K562 (cell line): Measurements from ENCODE around the gene SIX6. TPM values are rescaled to one million over a fixed set of nuclear protein-coding genes. Genes with fewer than 3 reads are reported as not detected.

Experiments
- ETV6 ChIP-seq, 3 experiments: fragments of 150-350 bp in 1 of 3; sonication (generic) in 1 of 3; formaldehyde crosslinking in 1 of 3; IDR thresholded peaks; 2 replicates each; pipeline versions ENCODE4 v1.6.1 to v1.8.0; 2014 to 2022; ENCODE audit warnings: borderline replicate concordance in 2 of 3, low read depth in 2 of 3, antibody characterized with exemption in 1 of 3, low read length in 1 of 3, mild to moderate bottlenecking in 1 of 3, missing genetic modification reagents in 1 of 3
- EWSR1 ChIP-seq: fragments of 450-650 bp; IDR thresholded peaks from 2 replicates; pipeline ENCODE4 v1.6.1; 2018; ENCODE audit warnings: borderline replicate concordance, mild to moderate bottlenecking, low read depth, moderate library complexity; ENCODE audit not compliant: partially characterized antibody
- FOXM1 ChIP-seq, 2 experiments: fragments of 450-650 bp in 1 of 2; sonication (generic) in 1 of 2; formaldehyde crosslinking in 1 of 2; IDR thresholded peaks; 2 replicates each; pipeline versions ENCODE4 v1.6.1 to v1.9.0; 2017 to 2022; ENCODE audit warnings: low read depth in 2 of 2, mild to moderate bottlenecking in 2 of 2, missing genetic modification reagents in 1 of 2, moderate library complexity in 1 of 2
- JUND ChIP-seq, 2 experiments: IDR thresholded peaks; 2 replicates in 1 of 2; 3 replicates in 1 of 2; pipeline ENCODE4 v1.6.1; 2011; ENCODE audit warnings: borderline replicate concordance in 2 of 2, low read depth in 2 of 2, low read length in 2 of 2, improper control_type of control experiment in 1 of 2, missing biosample characterization in 1 of 2, missing genetic modification characterization in 1 of 2, missing genetic modification reagents in 1 of 2
- MLX ChIP-seq, 2 experiments: fragments of 450-650 bp in 1 of 2; sonication (generic) in 1 of 2; formaldehyde crosslinking; conservative IDR thresholded peaks; 2 replicates each; pipeline versions ENCODE4 v1.4.0 to v1.8.1; 2020 to 2022; ENCODE audit warnings: mild to moderate bottlenecking in 1 of 2, missing genetic modification reagents in 1 of 2
- MYBL2 ChIP-seq, 2 experiments: fragments of 450-650 bp in 1 of 2; sonication (generic) in 1 of 2; formaldehyde crosslinking in 1 of 2; IDR thresholded peaks; 2 replicates each; pipeline versions ENCODE4 v1.6.1 to v1.8.1; 2017 to 2022; ENCODE audit warnings: borderline replicate concordance in 1 of 2, inconsistent platforms in 1 of 2, low read depth in 1 of 2, mild to moderate bottlenecking in 1 of 2, missing genetic modification reagents in 1 of 2, moderate library complexity in 1 of 2
- NFRKB ChIP-seq: fragments of 450-650 bp; IDR thresholded peaks from 2 replicates; pipeline ENCODE4 v1.6.1; 2016; ENCODE audit warnings: low read depth
- NR2F6 ChIP-seq: fragments of 450-650 bp; formaldehyde crosslinking; IDR thresholded peaks from 2 replicates; pipeline ENCODE4 v1.4.0; 2020; ENCODE audit warnings: mild to moderate bottlenecking
- NRF1 ChIP-seq, 2 experiments: fragments of 450-650 bp; IDR thresholded peaks in 1 of 2; conservative IDR thresholded peaks in 1 of 2; 2 replicates each; pipeline ENCODE4 v1.6.1; 2014; ENCODE audit warnings: mild to moderate bottlenecking in 2 of 2
- PATZ1 ChIP-seq: fragments of 250-450 bp; sonication (Bioruptor Pico); IDR thresholded peaks from 2 replicates; pipeline ENCODE4 v1.5.0; 2020; ENCODE audit warnings: mild to moderate bottlenecking, borderline replicate concordance
- SRF ChIP-seq, 2 experiments: fragments of 250-450, 450-650 bp in 1 of 2; sonication (Bioruptor Pico) in 1 of 2; sonication (generic) in 1 of 2; formaldehyde crosslinking; IDR thresholded peaks; 2 replicates each; pipeline versions ENCODE4 v1.5.0 to v1.5.1; 2020 to 2022; ENCODE audit warnings: mild to moderate bottlenecking in 1 of 2, missing genetic modification reagents in 1 of 2
- TSHZ1 ChIP-seq: fragments of 250-450 bp; sonication (Bioruptor Pico); IDR thresholded peaks from 2 replicates; pipeline ENCODE4 v1.4.0; 2020; ENCODE audit warnings: mild to moderate bottlenecking, moderate library complexity
- ZKSCAN8 ChIP-seq: fragments of 200-800 bp; sonication (Bioruptor generic); IDR thresholded peaks from 2 replicates; pipeline ENCODE4 v1.6.1; 2016; ENCODE audit warnings: missing genetic modification characterization, missing compliant biosample characterization
- ZNF696 ChIP-seq: fragments of 250-450 bp; sonication (Bioruptor Pico); conservative IDR thresholded peaks from 2 replicates; pipeline ENCODE4 v1.4.0; 2020; ENCODE audit warnings: mild to moderate bottlenecking, moderate library complexity
- polyA plus RNA-seq, 8 experiments: library from polyadenylated mRNA; depleted of rRNA in 4 of 8; stranded (reverse) in 5 of 8; unstranded in 3 of 8; fragments of >200 nt; fragmentation: Nextera tagmentation in 2 of 8; fragmentation: Illumina TruSeq in 1 of 8; extraction: Ambion mirVana in 2 of 8; extraction: Trizol in 1 of 8; gene quantifications; 2 replicates each; pipeline versions ENCODE4 v1.2.1 to v1.2.3, GENCODE V29; 2011 to 2014; ENCODE audit warnings: inconsistent platforms in 1 of 8, missing spikeins in 1 of 8
- total RNA-seq, 7 experiments: library from RNA; depleted of rRNA in 6 of 7; stranded (reverse); fragments of >200 nt in 6 of 7; fragmentation: Illumina TruSeq in 2 of 7; extraction: Trizol in 2 of 7; gene quantifications; 2 replicates each; pipeline versions ENCODE4 v1.2.1 to v1.2.3, GENCODE V29; 2011 to 2021; ENCODE audit warnings: low replicate concordance in 1 of 7
- TF ChIP-seq, protein P1 (sequence below): fragments of 450-650 bp; IDR thresholded peaks from 2 replicates; pipeline ENCODE4 v1.6.1; 2016; ENCODE audit warnings: mild to moderate bottlenecking

Gene SIX6
- total and polyA plus RNA-seq, 9 of the 15 experiments (the other 6 are each of a cell fraction or from before 2014, with no cell fraction given), result not detected

DNA sequence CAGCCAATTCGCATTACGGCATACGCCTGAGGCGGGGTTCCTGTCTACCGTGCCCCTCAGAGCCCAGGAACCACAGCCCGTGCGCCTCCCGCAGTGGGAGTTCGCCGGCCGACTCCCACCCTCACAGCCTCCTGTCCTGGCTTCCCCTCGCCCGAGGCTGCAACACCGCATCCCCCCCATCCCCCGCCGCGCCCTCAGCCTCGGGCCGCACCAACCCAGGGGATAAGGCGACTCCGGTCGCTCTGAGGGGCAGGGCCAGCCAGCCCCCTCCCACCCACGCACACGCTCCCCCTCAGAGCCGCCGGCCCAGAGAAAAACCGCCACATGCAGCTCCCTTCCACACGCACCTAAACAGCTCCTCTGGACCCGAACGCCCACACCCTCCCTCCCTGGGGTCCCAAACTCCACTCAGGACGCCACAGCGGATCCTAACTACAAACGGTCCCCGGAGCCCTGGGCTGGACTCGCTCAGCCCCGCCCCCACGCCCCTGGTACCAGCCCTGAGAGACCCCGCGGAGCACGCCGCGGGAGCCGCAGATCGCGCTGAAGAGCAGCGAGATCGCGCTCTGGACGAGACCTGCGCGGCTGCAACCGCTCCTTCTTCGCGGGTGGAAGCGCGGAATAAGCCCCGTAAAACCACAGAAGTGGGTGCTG, 23.2 kb upstream of the SIX6 start, which contains the start of gene C14orf39 (continued):
- TF ChIP-seq JUND (IDR thresholded peaks at IDR 0.05; ENCODE audit: borderline replicate concordance, low read depth, low read length) (0 out of 2 replicates have a peak, but pooled peaks have one; percentile 17), JUND (tag; IDR thresholded peaks at IDR 0.05; ENCODE audit: borderline replicate concordance, low read depth, low read length) (no peak), NRF1 (conservative IDR thresholded peaks at IDR 0.05 in 1 of 2, IDR thresholded peaks at IDR 0.05 in 1 of 2) (peak; percentile 67 to 76), ETV6 (IDR thresholded peaks at IDR 0.05; ENCODE audit: borderline replicate concordance in 1 of 2, low read depth in 2 of 2, low read length in 1 of 2) (no peak), ETV6 (CRISPR knock-in tag; IDR thresholded peaks at IDR 0.05; ENCODE audit: borderline replicate concordance) (no peak), FOXM1 (IDR thresholded peaks at IDR 0.05; ENCODE audit: low read depth) (0 out of 2 replicates have a peak, but pooled peaks have one; percentile 23), FOXM1 (CRISPR knock-in tag; IDR thresholded peaks at IDR 0.05; ENCODE audit: low read depth) (no peak), MYBL2 (IDR thresholded peaks at IDR 0.05; ENCODE audit: low read depth) (peak; percentile 42; the same call in 1 of the 2 replicates), MYBL2 (CRISPR knock-in tag; IDR thresholded peaks at IDR 0.05; ENCODE audit: borderline replicate concordance) (no peak), NFRKB (0 out of 2 replicates have a peak, but pooled peaks have one; percentile 31), ZKSCAN8 (CRISPR knock-in tag) (no peak), PATZ1 (CRISPR knock-in tag) (no peak), MLX (CRISPR knock-in tag; conservative IDR thresholded peaks at IDR 0.05) (no peak), NR2F6 (CRISPR knock-in tag) (no peak), TSHZ1 (no peak), ZNF696 (CRISPR knock-in tag) (no peak), SRF (CRISPR knock-in tag; IDR thresholded peaks at IDR 0.05) (no peak), EWSR1 (no peak)
- TF ChIP-seq, protein P1, sequence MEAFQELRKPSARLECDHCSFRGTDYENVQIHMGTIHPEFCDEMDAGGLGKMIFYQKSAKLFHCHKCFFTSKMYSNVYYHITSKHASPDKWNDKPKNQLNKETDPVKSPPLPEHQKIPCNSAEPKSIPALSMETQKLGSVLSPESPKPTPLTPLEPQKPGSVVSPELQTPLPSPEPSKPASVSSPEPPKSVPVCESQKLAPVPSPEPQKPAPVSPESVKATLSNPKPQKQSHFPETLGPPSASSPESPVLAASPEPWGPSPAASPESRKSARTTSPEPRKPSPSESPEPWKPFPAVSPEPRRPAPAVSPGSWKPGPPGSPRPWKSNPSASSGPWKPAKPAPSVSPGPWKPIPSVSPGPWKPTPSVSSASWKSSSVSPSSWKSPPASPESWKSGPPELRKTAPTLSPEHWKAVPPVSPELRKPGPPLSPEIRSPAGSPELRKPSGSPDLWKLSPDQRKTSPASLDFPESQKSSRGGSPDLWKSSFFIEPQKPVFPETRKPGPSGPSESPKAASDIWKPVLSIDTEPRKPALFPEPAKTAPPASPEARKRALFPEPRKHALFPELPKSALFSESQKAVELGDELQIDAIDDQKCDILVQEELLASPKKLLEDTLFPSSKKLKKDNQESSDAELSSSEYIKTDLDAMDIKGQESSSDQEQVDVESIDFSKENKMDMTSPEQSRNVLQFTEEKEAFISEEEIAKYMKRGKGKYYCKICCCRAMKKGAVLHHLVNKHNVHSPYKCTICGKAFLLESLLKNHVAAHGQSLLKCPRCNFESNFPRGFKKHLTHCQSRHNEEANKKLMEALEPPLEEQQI, result no peak
